Left lung (tissue), 10 donors: ENCODE data around the gene ARHGEF18. TPM values are rescaled to one million over a fixed set of nuclear protein-coding genes. Genes with fewer than 3 reads are reported as not detected.

Experiments used
- ATAC-seq: fragments of 200-7000 bp; cut with Tn5 transposase; one replicate; pipeline ENCODE4 v1.9.1; 2020; ENCODE audit warnings: moderate library complexity
- DNase-seq, 4 donors: peaks; one replicate each; pipeline ENCODE4 v3.0.0-alpha.2; 2013 to 2020
- H3K27ac ChIP-seq, 2 donors: fragments of 200-600 bp; sonication (generic) in 1 of 2; one replicate each; pipeline versions ENCODE4 v1.5.0 to v1.8.0; 2020 to 2021
- H3K27me3 ChIP-seq, 2 donors: fragments of 200-600 bp; sonication (generic) in 1 of 2; one replicate each; pipeline versions ENCODE4 v1.5.0 to v1.8.0; 2020 to 2021
- H3K36me3 ChIP-seq, 2 donors: fragments of 200-600 bp; sonication (generic) in 1 of 2; one replicate each; pipeline versions ENCODE4 v1.5.0 to v1.8.0; 2020 to 2021
- H3K4me1 ChIP-seq, 2 donors: fragments of 200-600 bp; one replicate each; pipeline ENCODE4 v1.8.0; 2021
- H3K4me3 ChIP-seq, 2 donors: fragments of 200-600 bp; sonication (generic) in 1 of 2; one replicate each; pipeline versions ENCODE4 v1.5.0 to v1.8.0; 2020 to 2021; ENCODE audit warnings: mild to moderate bottlenecking in 1 of 2
- H3K9me3 ChIP-seq, 2 donors: fragments of 200-600 bp; sonication (generic) in 1 of 2; one replicate each; pipeline versions ENCODE4 v1.5.0 to v1.8.0; 2020 to 2021
- CTCF ChIP-seq, 2 donors: fragments of 200-600 bp; sonication (generic) in 1 of 2; IDR thresholded peaks; one replicate each; pipeline versions ENCODE4 v1.5.0 to v1.8.0; 2021; ENCODE audit warnings: antibody characterized with exemption in 2 of 2
- intact Hi-C, 2 donors: fragments of 100-400 bp; cut with DNase I; formaldehyde crosslinking; loops; one replicate each; pipeline versions ENCODE4 v1.11.2 to v1.14.2; 2022
- polyA plus RNA-seq, 6 donors: library from polyadenylated mRNA; unstranded; fragments of 120-200 nt; gene quantifications; one replicate each; pipeline ENCODE4 v1.2.1, GENCODE V29; 2013; ENCODE audit not compliant: insufficient read length in 6 of 6
- total RNA-seq, 2 donors: library from RNA; stranded (reverse); fragmentation: NEBNext Ultra II Directional; extraction: Animal tissue kit (Norgen Biotek cat#: 25700); gene quantifications; one replicate each; pipeline ENCODE4 v1.2.1, GENCODE V29; 2021
- donor health status: DM: no; HTN: yes; CAD: no.
- donor health status: DM: no; HTN: no; CAD: no.

ARHGEF18 gene
- total and polyA plus RNA-seq, 8 donors = 24.6 to 61.2 (median 32.1) TPM

- H3K36me3 ChIP-seq = no peaks in the 10 kb centered on the region
- no peak for TF ChIP-seq CTCF (IDR thresholded peaks at IDR 0.05)
- H3K4me1 ChIP-seq = peaks cover 7 to 50% of the 10 kb centered on the region in 2 donors
- H3K27ac ChIP-seq = peak overlapping the region; percentile 79 to 85
- no peaks in the 10 kb centered on the region for H3K9me3 ChIP-seq
- no peaks in the 10 kb centered on the region for H3K27me3 ChIP-seq
- intact Hi-C loops = no loop called here
- no peak for DNase-seq
- peak overlapping the region; percentile 97 to 99 for H3K4me3 ChIP-seq
- peak; percentile 38 for ATAC-seq
Observed at GRCh38 chr19:7395360-7396066, 46.8 kb downstream of the ARHGEF18 start.

GRCh38 chr19:7397687-7398086, 49.0 kb downstream of the ARHGEF18 start:
- ATAC-seq (no peak), DNase-seq (no peak)
- H3K4me3 ChIP-seq = no peak overlapping the region
- no peak for TF ChIP-seq CTCF (IDR thresholded peaks at IDR 0.05)
- no peaks in the 10 kb centered on the region for H3K9me3 ChIP-seq
- peaks cover 0 to 12% of the 10 kb centered on the region in 2 donors for H3K36me3 ChIP-seq
- H3K27me3 ChIP-seq = no peaks in the 10 kb centered on the region
- peaks cover 7 to 50% of the 10 kb centered on the region in 2 donors for H3K4me1 ChIP-seq
- peak overlapping the region; percentile 53 to 66 for H3K27ac ChIP-seq
- intact Hi-C loops = no loop called here

Other genes with a start within 250 kb of the ARHGEF18 start
- gene INSR, start 54.5 kb upstream of the ARHGEF18 start, total RNA-seq = 10 to 100 TPM; 21.2 to 22.8 TPM
- gene INSR, start 54.5 kb upstream of the ARHGEF18 start, polyA plus RNA-seq = 10 to 100 TPM; 14.0 to 18.7 (median 17.6) TPM
- gene PEX11G, start 140.1 kb downstream of the ARHGEF18 start, total RNA-seq = 1 to 10 TPM; 3.6 to 4.6 TPM
- 1 to 10 TPM; 2.9 to 5.4 (median 4.0) TPM for gene PEX11G, start 140.1 kb downstream of the ARHGEF18 start, polyA plus RNA-seq
- 10 to 100 TPM; 46.1 to 47.6 TPM for gene ZNF358, start 167.2 kb downstream of the ARHGEF18 start, total RNA-seq
- 10 to 100 TPM; 36.9 to 56.1 (median 44.4) TPM for gene ZNF358, start 167.2 kb downstream of the ARHGEF18 start, polyA plus RNA-seq
- gene MCOLN1, start 173.7 kb downstream of the ARHGEF18 start, total RNA-seq = 10 to 100 TPM; 47.7 to 76.6 TPM
- gene MCOLN1, start 173.7 kb downstream of the ARHGEF18 start, polyA plus RNA-seq = 10 to 100 TPM; 13.0 to 17.2 (median 14.3) TPM
- gene PNPLA6, start 186.8 kb downstream of the ARHGEF18 start, total RNA-seq = 100 to 1,000 TPM; 134 to 255 TPM
- 10 to 100 TPM; 28.7 to 48.8 (median 36.3) TPM for gene PNPLA6, start 186.8 kb downstream of the ARHGEF18 start, polyA plus RNA-seq
- gene CAMSAP3, start 246.9 kb downstream of the ARHGEF18 start, total RNA-seq = 10 to 100 TPM; 20.5 to 22.3 TPM
- 10 to 100 TPM; 10.5 to 17.1 (median 14.1) TPM for gene CAMSAP3, start 246.9 kb downstream of the ARHGEF18 start, polyA plus RNA-seq